Ureter (tissue), 1 donor: Measurements from ENCODE around the gene TK2. TPM values are rescaled to one million over a fixed set of nuclear protein-coding genes. Genes with fewer than 3 reads are reported as not detected.
"Not testable (repeated sequence)": the region's sequence is repeated elsewhere in the genome, so short reads cannot be mapped to it uniquely, and the experiment has no call there.

Experiments
- DNase-seq: peaks from one replicate; pipeline ENCODE4 v3.0.0-alpha.2; 2020; ENCODE audit warnings: low spot score
- total RNA-seq: library from RNA; stranded (reverse); gene quantifications from one replicate; pipeline ENCODE4 v1.2.4, GENCODE V29; 2023
- donor health status: DM: yes; HTN: yes; CAD: no.

Gene TK2
- total RNA-seq = 37.9 TPM

DNA sequence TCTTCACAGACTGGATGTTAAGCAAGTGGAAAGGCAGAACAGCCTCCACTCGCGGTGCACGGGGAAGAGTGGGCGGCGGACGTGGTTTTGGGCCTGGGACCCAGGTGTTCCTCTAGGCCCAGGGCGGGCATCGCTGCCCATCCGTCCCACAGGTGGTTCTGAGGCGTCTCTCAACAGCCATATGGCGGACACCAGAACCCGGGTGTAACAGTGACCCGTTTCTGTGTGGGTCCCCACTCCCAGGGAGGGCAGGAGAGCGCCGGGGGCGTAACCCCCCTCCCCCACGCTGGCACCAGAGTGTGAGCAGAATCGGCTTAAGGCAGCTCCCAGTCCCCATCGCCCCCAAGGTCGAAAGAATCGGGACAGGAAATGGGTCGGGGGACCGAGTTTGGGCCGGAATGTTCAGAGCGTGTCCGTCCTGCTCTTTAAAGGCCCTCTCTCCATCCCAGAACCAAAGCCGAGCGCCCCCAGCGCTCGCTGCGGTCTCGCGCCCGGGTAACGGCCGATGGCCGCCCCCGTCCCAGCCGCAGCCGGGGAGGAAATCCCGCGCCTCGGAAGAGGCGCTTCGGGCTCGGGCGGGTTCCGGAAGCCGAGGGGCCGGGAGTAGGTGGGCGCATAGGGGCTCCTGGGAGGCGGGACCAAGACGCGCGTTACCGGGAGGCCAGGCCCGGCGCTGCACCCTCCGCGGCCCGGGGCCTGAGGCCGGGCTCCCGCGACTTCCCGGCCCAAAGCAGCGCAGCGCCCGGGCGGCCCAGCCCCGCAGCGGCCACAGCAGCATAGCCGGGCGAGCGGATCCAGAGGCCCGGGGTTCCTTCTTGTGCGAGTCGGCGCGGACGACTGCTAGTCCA, at the start of gene TK2:
TSS of gene TK2 (minus strand) at position 839 of the 848 bp plus-strand sequence. CDS start at position 778, 61 bp downstream.
- peak; percentile 62 for DNase-seq

DNA sequence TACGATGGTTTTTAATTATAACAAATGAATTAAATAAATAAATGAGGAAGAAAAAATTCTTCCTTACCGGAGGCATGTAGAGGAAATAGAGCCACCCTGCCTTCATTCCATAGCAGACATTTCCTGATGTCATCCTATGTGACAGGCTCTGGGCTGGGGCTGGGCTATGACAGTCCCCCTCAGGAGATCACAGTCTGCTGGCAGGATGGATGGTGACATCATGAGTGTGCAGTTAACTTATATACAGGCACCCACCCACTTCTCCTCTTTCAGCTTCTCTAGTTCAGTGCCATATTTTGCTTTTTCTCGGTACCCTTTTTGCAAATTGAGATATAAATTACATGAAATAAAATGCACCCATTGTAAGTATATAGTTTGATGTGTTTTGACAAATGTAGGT, 48.2 kb upstream of the TK2 start:
- DNase-seq = no peak

DNA sequence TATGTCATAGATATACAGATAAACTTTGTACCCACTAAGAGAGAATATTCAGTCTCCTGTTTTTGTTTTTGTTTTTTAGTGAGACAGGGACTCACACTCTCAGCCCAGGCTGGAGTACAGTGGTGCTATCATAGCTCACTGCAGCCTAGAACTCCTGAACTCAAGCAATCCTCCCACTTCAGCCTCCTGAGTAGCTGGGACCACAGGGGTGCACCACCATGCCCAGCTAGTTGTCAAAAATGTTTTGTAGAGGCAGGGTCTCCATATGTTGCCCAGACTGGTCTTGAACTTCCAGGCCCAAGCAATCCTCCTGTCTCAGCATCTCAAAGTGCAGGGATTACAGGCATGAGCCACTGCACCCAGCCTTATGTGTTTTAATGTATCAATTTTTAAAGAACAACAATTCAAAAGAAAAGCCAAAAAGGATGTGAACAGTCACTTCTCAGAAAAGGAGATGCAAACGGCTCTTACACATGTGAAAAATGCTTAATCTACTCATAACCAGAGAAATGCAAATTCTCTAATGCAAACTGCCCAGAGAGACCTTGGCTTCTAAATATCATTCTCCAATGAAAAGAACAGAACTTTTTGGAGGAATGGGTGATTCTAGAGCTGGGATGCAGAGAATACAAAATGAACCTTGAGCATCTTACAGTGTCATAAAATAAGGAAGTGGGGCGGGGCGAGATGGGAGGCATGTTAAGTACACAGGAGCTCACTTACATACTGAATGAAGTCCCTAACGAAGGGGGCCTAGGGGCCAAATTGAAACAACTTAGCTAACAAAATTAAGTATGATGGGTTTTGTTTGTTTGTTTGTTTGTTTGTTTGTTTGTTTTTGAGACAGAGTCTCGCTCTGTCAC, 47.3 kb upstream of the TK2 start:
- DNase-seq = no peak

DNA sequence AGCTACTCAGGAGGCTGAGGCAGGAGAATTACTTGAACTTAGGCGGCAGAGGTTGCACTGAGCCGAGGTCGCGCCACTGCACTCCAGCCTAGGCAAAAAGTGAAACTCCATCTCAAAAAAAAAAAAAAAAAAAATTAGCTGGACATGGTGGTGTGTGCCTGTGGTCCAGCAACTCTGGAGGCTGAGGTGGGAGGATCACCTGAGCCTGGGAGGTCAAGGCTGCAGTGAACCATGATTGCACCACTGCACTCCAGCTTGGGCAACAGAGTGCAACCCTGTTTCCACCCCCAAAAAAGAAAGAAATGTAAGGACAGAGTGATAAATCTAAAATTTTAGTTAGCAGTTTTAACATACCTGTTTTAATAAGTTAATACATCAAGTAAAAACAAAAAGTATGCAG, 46.6 kb upstream of the TK2 start:
- not testable (repeated sequence) for DNase-seq

DNA sequence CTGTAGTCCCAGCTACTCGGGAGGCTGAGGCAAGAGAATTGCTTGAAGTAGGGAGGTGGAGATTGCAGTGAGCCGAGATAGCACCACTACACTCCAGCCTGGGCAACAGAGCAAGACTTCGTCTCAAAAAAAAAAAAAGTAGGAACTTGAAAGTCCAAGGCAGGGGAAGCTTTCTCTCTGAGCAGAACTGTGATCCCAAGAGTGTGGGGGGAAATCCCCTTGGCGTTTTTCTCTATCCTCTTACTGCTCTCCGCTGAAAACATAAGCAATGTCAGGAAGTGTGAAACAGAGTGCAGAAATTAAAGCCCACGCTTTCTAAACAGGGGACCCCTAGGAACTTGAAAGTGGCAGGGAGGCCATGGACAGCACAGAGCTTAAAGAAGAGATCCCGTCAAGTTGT, 44.8 kb upstream of the TK2 start:
- no peak for DNase-seq

DNA sequence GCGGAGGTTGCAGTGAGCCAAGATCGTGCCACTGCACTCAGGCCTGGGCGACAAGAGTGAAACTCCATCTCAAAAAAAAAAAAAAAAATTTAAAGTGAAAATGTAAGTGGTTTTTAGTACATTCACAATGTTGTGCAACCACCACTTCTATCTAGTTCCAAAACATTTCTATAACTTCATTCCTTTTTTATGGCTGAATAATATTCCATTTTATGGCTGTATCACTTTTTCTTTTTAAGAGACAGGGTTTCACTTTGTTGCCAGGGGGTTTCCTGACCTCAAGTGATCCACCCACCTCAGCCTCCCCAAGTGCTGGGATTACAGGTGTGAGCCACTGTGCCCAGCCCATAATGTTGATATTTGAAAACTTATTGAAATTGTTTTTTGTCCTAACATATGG, 42.9 kb upstream of the TK2 start:
- no peak for DNase-seq

DNA sequence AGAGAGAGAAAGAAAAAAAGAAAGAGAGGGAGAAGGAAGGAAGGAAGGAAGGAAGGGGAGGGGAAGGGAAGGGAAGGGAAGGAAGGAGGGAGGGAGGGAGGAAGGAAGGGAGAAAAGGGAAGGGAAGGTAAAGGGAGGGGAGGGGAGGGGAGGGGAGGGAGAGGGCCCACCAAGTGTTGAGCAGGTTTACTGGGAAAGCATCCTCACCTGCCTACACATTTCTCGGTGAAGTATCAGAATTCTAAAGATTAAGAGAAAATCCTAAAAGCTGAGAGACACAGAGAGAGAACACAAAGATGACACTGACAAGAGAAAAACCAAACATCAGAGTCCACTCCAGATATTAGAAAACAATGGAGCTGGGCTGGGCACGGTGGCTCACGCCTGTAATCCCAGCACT, 42.3 kb upstream of the TK2 start:
- DNase-seq = no peak

DNA sequence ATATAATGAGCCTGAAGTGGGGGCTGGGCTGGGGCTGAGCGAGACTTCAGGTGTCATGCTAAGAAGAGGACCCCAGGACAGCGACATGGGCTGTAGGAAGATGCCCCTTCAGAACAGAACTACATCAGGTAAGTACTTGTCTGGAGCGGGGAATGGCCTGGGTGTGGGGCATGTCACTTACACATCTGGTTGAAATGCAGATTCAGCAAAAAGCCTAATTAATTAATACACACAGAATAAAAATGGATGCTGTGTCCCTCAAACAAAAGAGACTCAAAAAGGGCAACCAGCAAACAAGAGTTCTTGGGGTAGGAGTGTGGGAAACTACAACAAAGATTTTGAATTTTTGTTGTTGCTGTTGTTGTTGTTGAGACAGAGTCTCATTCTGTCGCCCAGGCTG, 41.1 kb upstream of the TK2 start:
- no peak for DNase-seq

DNA sequence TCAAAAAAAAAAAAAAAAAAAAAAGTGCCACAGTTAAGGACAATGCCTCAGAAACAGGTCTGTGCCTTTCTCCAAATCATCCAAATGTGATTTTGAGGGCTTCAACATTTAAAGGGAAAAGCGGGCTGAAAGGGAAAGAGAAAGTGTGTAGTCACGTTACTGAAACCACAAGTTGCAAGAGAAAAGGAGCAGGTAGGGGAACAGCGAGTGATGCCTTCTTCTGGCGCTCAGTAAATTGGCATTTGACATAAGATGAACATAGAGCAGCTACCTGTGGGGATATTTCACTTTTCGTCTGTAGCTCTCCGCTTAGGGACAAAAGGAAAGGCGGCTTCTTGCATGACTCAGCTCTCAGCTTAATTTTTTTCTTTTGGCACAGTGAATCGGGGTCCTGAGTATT, 40.4 kb upstream of the TK2 start:
- no peak for DNase-seq

DNA sequence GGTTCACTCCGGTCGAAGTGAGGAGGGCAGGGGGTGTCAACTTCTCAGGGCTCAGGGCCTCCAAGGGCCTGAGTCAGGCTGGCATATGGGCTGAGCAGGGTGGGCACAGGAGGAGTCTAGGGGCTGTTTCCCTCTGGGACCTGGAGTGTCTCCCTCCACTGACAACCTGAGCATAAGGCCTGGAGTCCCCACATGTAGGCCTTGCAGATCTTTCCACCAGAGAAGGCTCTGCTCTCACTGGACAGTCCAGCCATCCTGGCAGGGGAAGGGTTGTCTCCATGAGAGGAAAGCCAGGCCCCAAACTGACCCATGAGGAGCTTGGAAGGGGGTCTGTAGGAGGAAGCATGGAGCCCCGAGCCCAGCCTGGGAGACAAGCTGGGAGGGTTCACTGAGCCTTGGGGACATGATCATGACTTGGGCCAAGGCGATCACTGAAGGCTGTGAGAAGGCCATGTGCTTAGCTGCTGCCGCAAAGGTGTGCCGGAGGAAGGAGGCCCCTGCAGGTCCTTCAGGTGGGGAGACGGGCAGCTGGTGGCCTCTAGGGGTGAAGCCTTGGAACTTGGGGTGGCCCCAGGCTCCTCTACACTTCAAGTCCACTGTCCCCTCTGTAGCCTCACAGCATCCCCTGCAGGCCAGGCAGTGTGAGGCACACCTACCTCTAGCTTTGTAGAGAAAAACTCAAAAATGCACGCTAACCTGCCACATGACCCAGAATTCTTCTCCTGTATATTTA, 39.2 kb upstream of the TK2 start:
- no peak for DNase-seq

DNA sequence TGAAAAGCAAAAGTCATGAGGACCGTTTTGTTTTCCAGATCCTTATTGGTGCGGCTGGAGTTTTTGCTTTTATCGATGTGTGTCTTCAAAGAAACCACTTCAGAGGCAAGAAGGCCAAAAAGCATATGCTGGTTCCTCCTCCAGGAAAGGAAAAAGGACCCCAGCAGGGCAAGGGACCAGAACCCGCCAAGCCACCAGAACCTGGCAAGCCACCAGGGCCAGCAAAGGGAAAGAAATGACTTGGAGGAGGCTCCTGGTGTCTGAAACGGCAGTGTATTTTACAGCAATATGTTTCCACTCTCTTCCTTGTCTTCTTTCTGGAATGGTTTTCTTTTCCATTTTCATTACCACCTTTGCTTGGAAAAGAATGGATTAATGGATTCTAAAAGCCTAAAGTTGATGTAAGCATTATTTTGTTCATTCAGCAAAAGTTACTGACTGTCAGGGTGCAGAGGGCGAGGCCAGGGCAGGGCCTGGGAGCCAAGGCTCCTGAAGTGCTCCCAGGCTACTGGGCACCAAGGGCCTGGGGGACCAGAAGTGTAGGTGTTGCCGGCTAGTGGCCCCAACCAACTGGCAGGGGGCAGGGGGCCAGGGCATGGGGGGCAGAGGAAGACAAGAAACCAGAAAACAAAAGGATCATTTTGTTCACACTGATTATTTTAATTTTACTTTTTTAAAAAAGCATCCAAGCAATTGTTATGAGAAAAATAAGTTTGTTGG, 38.1 kb upstream of the TK2 start:
- DNase-seq = no peak

DNA sequence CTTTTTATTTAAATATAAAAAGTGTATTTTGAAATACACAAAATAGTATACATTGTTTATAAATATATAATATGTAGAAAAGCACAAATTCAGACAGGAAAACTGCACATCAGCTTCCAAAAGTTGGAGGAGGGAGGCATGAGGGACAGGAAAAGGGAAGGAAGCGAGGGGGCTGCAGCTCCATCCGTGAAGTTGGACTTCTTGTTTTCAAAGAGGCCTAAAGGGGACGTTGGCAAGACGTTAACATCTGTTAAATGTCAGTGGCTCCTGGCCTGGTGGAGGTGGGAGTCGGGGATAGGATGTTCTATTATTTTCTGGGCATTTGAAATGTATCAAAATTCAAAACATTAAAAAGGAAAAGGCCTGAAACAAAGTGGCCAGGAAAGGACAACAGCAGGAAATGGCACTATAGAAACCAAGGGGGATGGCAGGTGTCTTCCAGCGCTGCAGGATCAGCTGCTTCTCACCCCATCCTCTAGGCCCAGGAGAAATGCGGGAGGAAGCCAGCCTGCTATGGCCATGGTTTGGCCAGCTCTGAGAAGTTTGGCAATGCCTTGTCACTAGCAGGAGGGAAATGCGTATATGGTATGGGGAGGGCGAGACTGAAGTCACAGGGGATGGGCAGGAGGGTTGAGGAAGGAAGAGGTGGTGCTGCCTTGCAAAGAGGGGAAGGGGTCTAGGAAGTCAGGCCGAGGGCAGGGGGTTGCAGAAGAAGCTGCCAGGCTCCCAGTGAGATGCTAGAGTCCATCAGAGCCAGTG, 35.7 kb upstream of the TK2 start:
- no peak for DNase-seq

DNA sequence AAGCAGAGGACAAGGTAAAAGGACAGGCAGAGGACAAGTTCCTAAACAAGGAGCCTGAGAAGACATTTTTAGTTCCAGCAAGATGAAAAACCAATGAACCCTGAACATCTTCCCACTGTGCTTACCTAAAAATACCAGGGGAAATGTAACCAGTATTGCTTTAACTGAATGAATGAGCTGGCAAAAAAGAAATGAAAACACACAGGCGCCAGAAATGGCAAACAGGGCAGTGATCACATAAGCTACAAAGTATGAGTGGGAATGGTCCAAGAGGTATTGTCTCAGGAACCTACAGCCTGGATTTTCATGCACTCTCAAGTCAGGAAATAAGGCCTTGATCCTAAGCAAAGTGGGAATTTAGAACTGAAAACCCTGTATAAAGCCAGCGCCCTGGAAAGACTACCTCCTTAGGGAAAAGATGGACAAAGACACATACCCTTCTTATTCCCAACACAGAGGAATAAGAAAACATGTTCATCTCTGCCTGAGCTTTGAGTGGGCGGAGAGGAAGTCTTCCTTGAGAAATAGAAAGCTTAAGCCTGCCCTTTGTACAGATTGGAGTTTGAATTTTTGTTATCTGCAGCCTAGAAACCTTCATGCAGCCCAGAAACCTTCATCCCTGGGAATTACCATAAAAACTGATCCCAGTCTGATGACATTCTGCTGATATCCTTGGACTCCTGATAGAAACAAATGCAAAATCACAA, 31.5 kb upstream of the TK2 start:
- DNase-seq = no peak

DNA sequence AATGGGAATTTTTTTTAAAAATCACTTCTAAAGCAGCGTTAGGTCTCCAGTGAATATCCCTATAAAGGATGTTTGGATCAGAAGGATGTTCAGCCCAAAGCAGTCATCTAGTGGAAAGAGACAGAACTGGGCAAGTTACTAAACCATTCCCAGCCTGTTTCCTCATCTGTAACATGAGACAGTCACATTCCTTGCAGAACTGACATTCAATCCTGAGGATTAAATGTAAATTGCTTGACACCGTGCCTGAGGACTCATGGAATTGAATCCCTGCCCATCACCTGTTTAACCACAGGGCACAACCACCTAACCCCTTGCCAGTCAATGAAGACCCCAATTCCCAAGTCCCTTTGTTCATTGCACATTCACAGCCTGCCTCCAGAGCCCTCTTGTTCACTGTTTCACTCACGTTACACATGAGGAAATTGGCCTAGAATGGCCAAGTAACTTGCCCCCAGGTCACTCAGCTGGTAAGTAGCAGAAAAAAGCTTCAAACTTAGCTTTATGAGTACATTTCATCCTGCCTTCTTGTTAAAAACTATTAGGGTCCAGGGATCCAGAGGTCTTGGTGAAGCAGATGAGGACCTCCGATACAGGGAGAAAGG, 30.8 kb upstream of the TK2 start:
- DNase-seq = no peak

DNA sequence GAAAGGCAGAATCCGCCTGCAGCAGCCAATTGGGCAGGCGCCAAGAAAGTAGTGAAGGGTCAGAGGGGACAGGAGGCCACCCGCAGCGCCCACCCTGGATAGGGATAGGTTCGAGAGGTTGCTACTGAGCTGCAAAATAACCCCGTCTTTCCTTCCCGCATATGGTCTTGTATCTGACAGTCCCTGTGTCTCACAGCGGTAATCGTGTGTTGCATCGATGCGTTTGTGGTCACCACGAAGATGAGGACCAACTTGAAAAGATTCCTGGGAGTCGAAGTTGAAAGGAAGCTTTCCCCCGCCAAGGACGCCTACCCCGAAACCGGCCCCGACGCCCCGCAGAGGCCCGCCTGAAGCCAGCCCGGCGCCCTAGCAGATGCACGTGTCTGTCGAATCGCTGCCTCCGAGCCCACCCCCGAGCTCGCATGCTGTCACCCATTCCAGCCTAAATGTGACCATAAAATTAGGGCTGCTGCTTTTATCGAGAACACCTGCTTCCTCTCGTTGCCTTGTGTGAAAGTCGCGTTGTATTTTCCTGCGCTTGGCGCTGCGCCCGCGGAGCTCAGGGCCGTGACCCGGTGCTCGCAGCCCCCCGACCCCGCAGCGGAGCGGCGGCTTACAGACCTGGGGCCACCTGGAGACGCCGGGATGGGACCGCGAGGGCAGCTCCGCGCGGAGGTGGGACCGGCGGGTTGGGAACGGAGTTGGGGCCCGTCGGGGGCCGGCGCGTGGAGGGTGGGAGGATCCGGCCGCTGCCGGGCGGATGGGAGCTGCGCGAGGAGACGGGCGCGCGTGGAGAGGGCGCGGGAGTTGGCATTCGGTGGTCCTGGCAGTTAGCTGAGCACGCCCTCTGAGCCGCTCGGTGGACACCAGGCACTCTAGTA, 29.0 kb upstream of the TK2 start, which contains the start of gene CMTM2:
TSS of gene CMTM2 (plus strand) at position 813 of the 881 bp plus-strand sequence. CDS start 145 bp downstream, outside the sequence.
- DNase-seq = no peak

DNA sequence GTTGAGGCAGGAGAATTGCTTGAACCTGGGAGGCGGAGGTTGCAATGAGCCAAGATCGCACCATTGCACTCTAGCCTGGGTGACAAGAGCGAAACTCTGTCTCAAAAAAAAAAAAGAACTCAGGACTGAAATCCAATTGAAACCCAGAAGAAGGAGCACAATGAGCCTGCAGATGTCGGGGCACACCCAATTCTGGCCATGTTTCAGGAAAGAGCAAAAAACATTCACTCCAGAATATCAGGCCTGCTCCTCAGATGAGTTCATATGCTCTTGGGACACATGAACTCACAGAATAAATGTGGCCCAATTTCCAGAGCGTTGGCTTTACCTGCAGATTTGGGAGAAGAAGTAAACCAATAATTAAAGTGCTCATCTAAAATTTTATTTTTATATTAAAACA, 26.4 kb upstream of the TK2 start:
- no peak for DNase-seq

DNA sequence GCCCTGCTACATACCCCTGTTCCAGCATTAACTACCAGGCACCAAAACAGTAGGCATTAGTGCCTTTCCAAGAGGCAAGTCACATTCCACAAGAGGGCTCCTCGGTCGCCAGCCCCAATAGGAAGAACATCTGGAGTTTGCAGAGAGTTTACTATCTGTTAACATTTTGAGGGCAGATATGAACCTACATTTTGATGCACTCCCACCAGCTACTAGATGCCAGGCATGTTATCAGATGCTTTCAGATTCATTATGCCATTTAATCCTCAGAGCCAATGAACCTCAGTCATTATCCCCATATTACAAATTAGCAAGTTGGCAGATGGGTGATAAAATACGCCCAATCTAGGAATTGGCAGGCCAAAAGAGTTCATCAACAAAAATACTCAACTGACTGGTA, 25.1 kb upstream of the TK2 start:
- DNase-seq = no peak

DNA sequence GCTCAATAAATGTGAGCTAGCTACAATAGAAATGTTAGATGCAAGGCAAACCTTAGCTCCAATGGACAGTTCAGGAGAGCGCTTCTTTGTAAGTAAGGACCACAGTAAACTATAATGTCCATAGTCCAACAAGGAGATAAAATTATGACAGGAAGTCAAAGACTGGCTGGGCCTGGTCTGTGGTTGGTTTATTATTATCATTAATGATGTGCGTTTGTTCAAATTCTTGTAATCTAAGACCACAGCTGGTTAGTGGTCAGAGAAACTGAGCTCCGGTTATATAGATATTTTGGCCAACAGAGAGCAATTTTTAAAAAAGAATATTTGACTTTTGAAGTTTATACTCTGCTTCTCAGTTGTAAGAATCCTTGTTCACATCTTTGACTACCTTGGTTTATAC, 24.6 kb upstream of the TK2 start:
- no peak for DNase-seq

DNA sequence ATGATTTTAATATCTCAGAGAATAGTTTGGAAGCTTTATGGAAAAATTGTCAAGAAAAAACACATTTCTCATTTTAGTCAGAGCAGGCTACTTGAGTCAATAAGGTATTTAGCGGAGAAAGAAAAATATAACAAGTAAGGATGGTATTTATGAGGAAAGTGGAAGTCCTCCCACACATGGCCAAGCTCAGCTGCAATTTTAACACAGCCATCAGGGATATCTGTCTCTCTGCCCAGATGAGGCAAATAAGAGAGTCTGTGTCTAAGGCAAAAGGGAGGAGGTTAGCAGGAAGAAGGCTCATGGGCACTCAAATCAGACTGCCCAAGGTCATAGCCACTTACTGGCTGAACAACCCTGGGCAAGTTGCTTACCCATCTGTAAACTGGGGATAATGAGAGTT, 24.2 kb upstream of the TK2 start:
- no peak for DNase-seq
